Adipocyte (in vitro differentiated cells): ENCODE results near the gene NFYB.
"Not testable (repeated sequence)": the region's sequence is repeated elsewhere in the genome, so short reads cannot be mapped to it uniquely, and the experiment has no call there.

ENCODE experiments used
- DNase-seq: peaks from one replicate; pipeline ENCODE4 v3.0.0-alpha.2; 2015; ENCODE audit warnings: low read depth
- H3K27me3 ChIP-seq: replicated peaks from 2 replicates; pipeline ENCODE4 v1.7.0; 2013; ENCODE audit warnings: mild to moderate bottlenecking, low read length, moderate library complexity; ENCODE audit not compliant: control insufficient read depth, insufficient read depth
- H3K36me3 ChIP-seq: 2 replicates; pipeline ENCODE4 v1.7.0; 2013; ENCODE audit warnings: low read length, mild to moderate bottlenecking, moderate library complexity; ENCODE audit not compliant: control insufficient read depth, insufficient read depth, severe bottlenecking
- H3K4me1 ChIP-seq: 2 replicates; pipeline ENCODE4 v1.7.0; 2013; ENCODE audit warnings: mild to moderate bottlenecking, low read length, moderate library complexity; ENCODE audit not compliant: control insufficient read depth, insufficient read depth
- H3K4me3 ChIP-seq: 2 replicates; pipeline ENCODE4 v1.7.0; 2013; ENCODE audit warnings: mild to moderate bottlenecking, low read length, moderate library complexity
- H3K9ac ChIP-seq: 2 replicates; pipeline ENCODE4 v1.7.0; 2013; ENCODE audit warnings: mild to moderate bottlenecking, low read length, moderate library complexity
- H3K9me3 ChIP-seq: 2 replicates; pipeline ENCODE4 v1.7.0; 2013; ENCODE audit warnings: mild to moderate bottlenecking, low read length, moderate library complexity; ENCODE audit not compliant: control insufficient read depth

The NFYB gene

GRCh38 chr12:104173804-104174203, 35.8 kb upstream of the NFYB start:
- H3K9ac ChIP-seq, H3K9me3 ChIP-seq, H3K27me3 ChIP-seq, H3K4me3 ChIP-seq, H3K36me3 ChIP-seq, DNase-seq: not testable (repeated sequence)
- peaks cover 20% of the 10 kb centered on the region for H3K4me1 ChIP-seq

GRCh38 chr12:104172570-104172947, 34.5 kb upstream of the NFYB start:
- DNase-seq = no peak
- Histone ChIP-seq H3K9ac (no peak overlapping the region), H3K9me3 (no peaks in the 10 kb centered on the region), H3K4me3 (no peak overlapping the region), H3K27me3 (no peaks in the 10 kb centered on the region), H3K4me1 (peaks cover 9% of the 10 kb centered on the region), H3K36me3 (no peaks in the 10 kb centered on the region)

- H3K4me3 ChIP-seq = no peak overlapping the region
- no peaks in the 10 kb centered on the region for H3K9me3 ChIP-seq
- no peaks in the 10 kb centered on the region for H3K27me3 ChIP-seq
- no peak overlapping the region for H3K9ac ChIP-seq
- H3K36me3 ChIP-seq = no peaks in the 10 kb centered on the region
- no peak for DNase-seq
- peaks cover 5% of the 10 kb centered on the region for H3K4me1 ChIP-seq
Observed at GRCh38 chr12:104171785-104172569, 34.0 kb upstream of the NFYB start.

GRCh38 chr12:104168596-104168995, 30.6 kb upstream of the NFYB start:
- Histone ChIP-seq H3K9me3 (no peaks in the 10 kb centered on the region), H3K27me3 (no peaks in the 10 kb centered on the region), H3K4me3 (no peak overlapping the region), H3K9ac (no peak overlapping the region), H3K36me3 (no peaks in the 10 kb centered on the region), H3K4me1 (peaks cover 2% of the 10 kb centered on the region)
- no peak for DNase-seq

- Histone ChIP-seq H3K27me3 (no peaks in the 10 kb centered on the region), H3K9ac (no peak overlapping the region), H3K4me1 (peaks cover 2% of the 10 kb centered on the region), H3K36me3 (no peaks in the 10 kb centered on the region), H3K4me3 (no peak overlapping the region), H3K9me3 (no peaks in the 10 kb centered on the region)
- no peak for DNase-seq
Observed at GRCh38 chr12:104167519-104168458, 29.8 kb upstream of the NFYB start.

GRCh38 chr12:104166465-104166864, 28.5 kb upstream of the NFYB start:
- Histone ChIP-seq H3K36me3 (no peaks in the 10 kb centered on the region), H3K27me3 (no peaks in the 10 kb centered on the region), H3K4me3 (no peak overlapping the region), H3K9me3 (no peaks in the 10 kb centered on the region), H3K4me1 (peaks cover 2% of the 10 kb centered on the region), H3K9ac (no peak overlapping the region)
- no peak for DNase-seq

GRCh38 chr12:104165801-104166200, 27.8 kb upstream of the NFYB start:
- DNase-seq = no peak
- H3K27me3 ChIP-seq = no peaks in the 10 kb centered on the region
- peaks cover 2% of the 10 kb centered on the region for H3K4me1 ChIP-seq
- no peak overlapping the region for H3K9ac ChIP-seq
- H3K36me3 ChIP-seq = no peaks in the 10 kb centered on the region
- no peaks in the 10 kb centered on the region for H3K9me3 ChIP-seq
- H3K4me3 ChIP-seq = no peak overlapping the region

- Histone ChIP-seq H3K9me3 (no peaks in the 10 kb centered on the region), H3K27me3 (no peaks in the 10 kb centered on the region), H3K36me3 (no peaks in the 10 kb centered on the region), H3K9ac (no peak overlapping the region), H3K4me3 (no peak overlapping the region), H3K4me1 (no peaks in the 10 kb centered on the region)
- no peak for DNase-seq
Observed at GRCh38 chr12:104164634-104165033, 26.6 kb upstream of the NFYB start.

GRCh38 chr12:104163631-104164030, 25.6 kb upstream of the NFYB start:
- Histone ChIP-seq H3K9ac (no peak overlapping the region), H3K9me3 (no peaks in the 10 kb centered on the region), H3K4me3 (no peak overlapping the region), H3K36me3 (no peaks in the 10 kb centered on the region), H3K4me1 (no peaks in the 10 kb centered on the region), H3K27me3 (no peaks in the 10 kb centered on the region)
- DNase-seq = no peak

- DNase-seq, H3K9ac ChIP-seq, H3K4me3 ChIP-seq, H3K4me1 ChIP-seq, H3K36me3 ChIP-seq, H3K27me3 ChIP-seq, H3K9me3 ChIP-seq: not testable (repeated sequence)
Observed at GRCh38 chr12:104163028-104163427, 25.0 kb upstream of the NFYB start.

GRCh38 chr12:104155711-104156555, 17.9 kb upstream of the NFYB start:
- H3K9ac ChIP-seq = no peak overlapping the region
- no peak for DNase-seq
- H3K9me3 ChIP-seq = no peaks in the 10 kb centered on the region
- no peaks in the 10 kb centered on the region for H3K36me3 ChIP-seq
- H3K4me1 ChIP-seq = no peaks in the 10 kb centered on the region
- H3K4me3 ChIP-seq = no peak overlapping the region
- no peaks in the 10 kb centered on the region for H3K27me3 ChIP-seq
